ENCODE results near the gene B3GALT2.

- TF ChIP-seq LARP7 (IDR thresholded peaks at IDR 0.05) (no peak), POLR2A (conservative IDR thresholded peaks at IDR 0.05) (no peak), EP300 (IDR thresholded peaks at IDR 0.05; ENCODE audit: low read length) (no peak), RAD21 (CRISPR knock-in tag; conservative IDR thresholded peaks at IDR 0.05 in 1 of 2, IDR thresholded peaks at IDR 0.05 in 1 of 2) (no peak), HNRNPLL (IDR thresholded peaks at IDR 0.05; ENCODE audit: low read depth, low read length, poor library complexity, severe bottlenecking) (no peak)
Observed at GRCh38 chr1:193187114-193187513, 701 bp upstream of the B3GALT2 start.
